ENCODE data around the gene FILIP1L.

Gene FILIP1L

GRCh38 chr3:99990179-99990578 is 124.1 kb downstream of the FILIP1L start:
- DNase-seq (ENCODE audit: extremely low read depth, insufficient read length) = no peak
- TF ChIP-seq CTCF (IDR thresholded peaks at IDR 0.05; ENCODE audit: insufficient read depth, low read length, poor library complexity, severe bottlenecking) = no peak
- H3K36me3 ChIP-seq (ENCODE audit: control insufficient read depth, insufficient read depth, low read length) = no peaks in the 10 kb centered on the region
- H3K4me3 ChIP-seq (replicated peaks; ENCODE audit: low read depth, low read length) = no peak overlapping the region
- H3K27me3 ChIP-seq (replicated peaks; ENCODE audit: control insufficient read depth, insufficient read depth, low read length) = no peaks in the 10 kb centered on the region

GRCh38 chr3:99984668-99985067 is 129.6 kb downstream of the FILIP1L start:
- Histone ChIP-seq H3K36me3 (ENCODE audit: control insufficient read depth, insufficient read depth, low read length) (no peaks in the 10 kb centered on the region), H3K27me3 (replicated peaks; ENCODE audit: control insufficient read depth, insufficient read depth, low read length) (no peaks in the 10 kb centered on the region), H3K4me3 (replicated peaks; ENCODE audit: low read depth, low read length) (no peak overlapping the region)
- TF ChIP-seq CTCF (IDR thresholded peaks at IDR 0.05; ENCODE audit: insufficient read depth, low read length, poor library complexity, severe bottlenecking) = no peak
- DNase-seq (ENCODE audit: extremely low read depth, insufficient read length) = no peak

- H3K36me3 ChIP-seq (ENCODE audit: control insufficient read depth, insufficient read depth, low read length) = no peaks in the 10 kb centered on the region
- no peak overlapping the region for H3K4me3 ChIP-seq (replicated peaks; ENCODE audit: low read depth, low read length)
- DNase-seq (ENCODE audit: extremely low read depth, insufficient read length) = no peak
- TF ChIP-seq CTCF (IDR thresholded peaks at IDR 0.05; ENCODE audit: insufficient read depth, low read length, poor library complexity, severe bottlenecking) = no peak
- no peaks in the 10 kb centered on the region for H3K27me3 ChIP-seq (replicated peaks; ENCODE audit: control insufficient read depth, insufficient read depth, low read length)
These were observed 130.2 kb downstream of the FILIP1L start for GRCh38 chr3:99984139-99984538.

GRCh38 chr3:99982650-99983049 is 131.7 kb downstream of the FILIP1L start:
- TF ChIP-seq CTCF (IDR thresholded peaks at IDR 0.05; ENCODE audit: insufficient read depth, low read length, poor library complexity, severe bottlenecking) = no peak
- no peak overlapping the region for H3K4me3 ChIP-seq (replicated peaks; ENCODE audit: low read depth, low read length)
- no peaks in the 10 kb centered on the region for H3K27me3 ChIP-seq (replicated peaks; ENCODE audit: control insufficient read depth, insufficient read depth, low read length)
- no peaks in the 10 kb centered on the region for H3K36me3 ChIP-seq (ENCODE audit: control insufficient read depth, insufficient read depth, low read length)
- DNase-seq (ENCODE audit: extremely low read depth, insufficient read length) = no peak

- Histone ChIP-seq H3K36me3 (ENCODE audit: control insufficient read depth, insufficient read depth, low read length) (no peaks in the 10 kb centered on the region), H3K27me3 (replicated peaks; ENCODE audit: control insufficient read depth, insufficient read depth, low read length) (no peaks in the 10 kb centered on the region), H3K4me3 (replicated peaks; ENCODE audit: low read depth, low read length) (no peak overlapping the region)
- no peak for TF ChIP-seq CTCF (IDR thresholded peaks at IDR 0.05; ENCODE audit: insufficient read depth, low read length, poor library complexity, severe bottlenecking)
- DNase-seq (ENCODE audit: extremely low read depth, insufficient read length) = no peak
These were observed 133.2 kb downstream of the FILIP1L start for GRCh38 chr3:99981138-99981537.

- DNase-seq (ENCODE audit: extremely low read depth, insufficient read length) = no peak
- no peak for TF ChIP-seq CTCF (IDR thresholded peaks at IDR 0.05; ENCODE audit: insufficient read depth, low read length, poor library complexity, severe bottlenecking)
- no peak overlapping the region for H3K4me3 ChIP-seq (replicated peaks; ENCODE audit: low read depth, low read length)
- H3K27me3 ChIP-seq (replicated peaks; ENCODE audit: control insufficient read depth, insufficient read depth, low read length) = no peaks in the 10 kb centered on the region
- H3K36me3 ChIP-seq (ENCODE audit: control insufficient read depth, insufficient read depth, low read length) = no peaks in the 10 kb centered on the region
These were observed 133.7 kb downstream of the FILIP1L start for GRCh38 chr3:99980606-99981005.

Data from GM06990 (cell line).